GM18861 (cell line): ENCODE measurements around the gene CPT1B.

ENCODE experiments used
- ATAC-seq: cut with Tn5 transposase; IDR thresholded peaks from one replicate; pipeline ENCODE4 v1.9.1; 2021; ENCODE audit not compliant: unreplicated experiment

Gene CPT1B

DNA sequence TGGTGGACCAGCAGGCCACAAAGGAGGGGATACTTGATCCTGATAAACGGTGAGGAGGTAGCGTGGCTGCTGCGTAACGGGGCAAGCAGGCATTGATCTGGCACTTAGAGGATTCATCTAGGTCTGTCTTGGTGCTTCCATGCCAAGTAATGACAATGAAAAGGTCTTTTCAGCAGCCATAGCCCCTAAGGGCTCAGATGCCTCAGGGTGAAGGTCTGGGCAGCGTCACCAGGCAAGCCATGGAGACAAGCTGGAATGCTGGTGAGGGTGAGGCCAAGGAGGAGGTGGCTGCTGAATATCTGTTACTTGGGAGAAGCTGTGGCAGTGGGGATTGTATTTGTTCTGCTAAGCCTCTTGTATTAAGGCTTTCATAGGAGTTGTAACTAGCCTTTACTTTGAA lies 9.2 kb upstream of the CPT1B start:
- ATAC-seq, result no peak

DNA sequence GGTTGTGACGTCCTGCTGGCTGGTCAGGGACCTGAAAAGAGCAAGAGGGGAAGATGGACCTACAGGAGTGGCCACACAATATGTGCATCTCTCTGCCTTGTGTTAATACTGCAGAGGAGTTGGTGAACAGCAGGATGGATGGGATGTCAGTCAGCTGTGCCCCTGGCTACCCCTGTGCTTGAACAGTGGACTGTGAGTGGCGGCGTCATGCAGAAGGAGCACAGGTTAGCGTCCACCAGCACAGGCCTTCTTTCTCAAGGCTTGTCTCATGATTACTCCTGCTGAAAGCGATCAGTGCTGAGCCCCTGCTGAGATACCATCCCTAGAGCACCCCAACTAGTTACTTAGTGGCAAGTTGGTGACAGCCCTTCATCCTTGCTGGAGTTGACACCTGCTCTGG lies 8.2 kb upstream of the CPT1B start:
- no peak for ATAC-seq

DNA sequence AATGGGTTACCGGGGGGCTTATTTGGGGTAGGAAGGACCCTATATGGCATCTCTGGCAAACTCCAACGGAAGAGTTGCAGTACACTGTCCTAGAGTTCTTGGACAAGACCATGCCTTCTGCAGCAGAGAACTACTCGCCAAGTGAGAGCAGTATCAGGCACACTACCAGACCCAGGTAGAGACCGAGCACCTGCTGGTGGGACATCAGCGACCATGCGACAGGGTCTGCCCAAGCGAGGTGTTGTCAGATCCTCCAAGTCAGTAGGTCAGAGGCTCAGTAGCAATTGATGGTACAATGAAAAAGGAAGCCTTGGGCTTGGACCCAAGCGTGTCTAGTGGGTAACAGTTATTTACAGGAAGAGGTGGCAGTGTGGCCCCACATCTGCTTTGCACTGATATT lies 7.6 kb upstream of the CPT1B start:
- no peak for ATAC-seq

DNA sequence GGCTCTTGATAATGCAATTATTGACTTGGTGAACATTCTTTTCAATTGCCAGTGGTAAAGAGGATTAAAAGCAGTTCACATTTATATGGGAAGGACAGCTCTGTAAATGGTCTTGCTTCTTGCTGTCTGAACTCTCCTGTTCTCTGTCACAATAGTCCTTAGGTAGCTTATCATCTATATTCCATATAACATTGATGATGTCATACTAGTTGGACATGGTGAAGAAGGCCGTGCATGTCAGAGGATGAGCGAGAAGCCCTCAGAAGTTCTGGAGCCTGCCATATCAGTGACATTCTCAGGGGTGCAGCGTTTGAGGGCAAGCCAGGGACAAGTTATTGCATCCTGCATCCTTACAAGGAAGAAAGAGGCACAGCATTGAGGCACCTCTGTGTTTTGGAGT lies 7.0 kb upstream of the CPT1B start:
- no peak for ATAC-seq

DNA sequence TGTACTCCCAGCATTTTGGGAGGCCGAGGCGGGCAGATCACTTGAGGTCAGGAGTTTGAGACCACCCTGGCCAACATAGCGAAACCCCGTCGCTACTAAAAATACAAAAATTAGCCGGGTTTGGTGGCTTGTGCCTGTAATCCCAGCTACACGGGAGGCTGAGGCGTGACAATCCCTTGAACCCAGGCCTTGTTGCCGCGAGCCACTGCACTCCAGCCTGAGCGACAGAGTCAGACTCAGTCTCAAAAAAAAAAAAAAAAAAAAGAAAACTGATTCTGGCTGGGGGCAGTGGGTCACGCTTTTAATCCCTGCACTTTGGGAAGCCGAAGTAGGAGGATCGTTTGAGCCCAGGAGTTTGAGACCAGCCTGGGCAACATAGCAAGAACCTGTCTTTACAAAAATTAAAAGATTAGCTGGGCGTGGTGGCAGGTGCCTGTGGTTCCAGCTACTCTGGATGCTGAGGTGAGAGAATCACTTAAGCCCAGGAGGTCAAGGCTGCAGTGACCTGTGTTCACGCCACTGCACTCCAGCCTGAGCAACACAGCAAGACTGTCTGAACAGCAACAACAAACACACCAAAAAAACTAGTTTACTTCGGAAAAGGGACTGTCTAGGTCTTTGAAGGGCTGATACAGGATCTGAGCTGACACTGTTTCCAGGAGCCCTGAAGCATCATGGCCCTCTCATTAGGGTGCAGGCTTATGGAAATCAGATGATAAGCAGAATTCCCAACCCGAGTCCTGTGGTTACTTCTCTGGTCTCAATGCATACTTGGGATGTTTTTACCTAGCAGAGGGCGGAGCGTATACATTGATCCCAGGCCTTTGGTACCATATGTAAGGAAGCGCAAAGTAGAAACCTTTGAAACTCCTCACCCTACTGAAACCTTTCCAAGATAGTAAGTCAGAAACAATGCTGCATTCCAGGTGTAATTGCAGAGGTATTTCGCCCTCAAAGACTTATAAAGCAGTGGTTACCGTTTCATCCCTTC lies 6.2 kb upstream of the CPT1B start:
- no peak for ATAC-seq

DNA sequence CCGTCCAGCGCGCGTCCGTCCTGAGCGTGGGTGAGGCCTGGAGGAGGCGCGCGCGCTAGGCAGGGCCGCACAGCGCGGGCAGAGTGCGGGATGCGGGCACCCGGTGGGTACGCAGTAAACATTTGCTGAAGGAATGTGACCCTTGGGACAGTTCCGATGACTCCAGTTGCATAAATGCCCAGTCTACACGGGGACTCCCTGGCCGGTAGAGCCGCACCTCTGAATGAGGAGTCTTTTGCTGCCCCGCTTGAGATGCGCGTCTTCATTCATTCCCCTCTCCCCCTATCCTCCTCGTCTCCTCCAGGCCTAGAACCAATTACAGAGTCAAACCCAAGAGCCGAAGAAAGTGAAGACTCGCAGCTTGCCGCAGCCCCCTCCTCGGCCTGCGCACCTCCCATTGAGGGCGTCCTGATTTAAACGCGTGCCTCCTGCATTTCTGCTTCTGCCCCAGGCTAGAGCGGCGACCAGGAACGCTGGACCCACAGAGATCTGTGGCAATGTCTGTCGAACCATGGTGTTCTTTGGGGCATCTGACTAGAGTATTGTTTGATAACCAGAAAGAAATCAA lies 5.2 kb upstream of the CPT1B start:
- peak; percentile 27 for ATAC-seq

DNA sequence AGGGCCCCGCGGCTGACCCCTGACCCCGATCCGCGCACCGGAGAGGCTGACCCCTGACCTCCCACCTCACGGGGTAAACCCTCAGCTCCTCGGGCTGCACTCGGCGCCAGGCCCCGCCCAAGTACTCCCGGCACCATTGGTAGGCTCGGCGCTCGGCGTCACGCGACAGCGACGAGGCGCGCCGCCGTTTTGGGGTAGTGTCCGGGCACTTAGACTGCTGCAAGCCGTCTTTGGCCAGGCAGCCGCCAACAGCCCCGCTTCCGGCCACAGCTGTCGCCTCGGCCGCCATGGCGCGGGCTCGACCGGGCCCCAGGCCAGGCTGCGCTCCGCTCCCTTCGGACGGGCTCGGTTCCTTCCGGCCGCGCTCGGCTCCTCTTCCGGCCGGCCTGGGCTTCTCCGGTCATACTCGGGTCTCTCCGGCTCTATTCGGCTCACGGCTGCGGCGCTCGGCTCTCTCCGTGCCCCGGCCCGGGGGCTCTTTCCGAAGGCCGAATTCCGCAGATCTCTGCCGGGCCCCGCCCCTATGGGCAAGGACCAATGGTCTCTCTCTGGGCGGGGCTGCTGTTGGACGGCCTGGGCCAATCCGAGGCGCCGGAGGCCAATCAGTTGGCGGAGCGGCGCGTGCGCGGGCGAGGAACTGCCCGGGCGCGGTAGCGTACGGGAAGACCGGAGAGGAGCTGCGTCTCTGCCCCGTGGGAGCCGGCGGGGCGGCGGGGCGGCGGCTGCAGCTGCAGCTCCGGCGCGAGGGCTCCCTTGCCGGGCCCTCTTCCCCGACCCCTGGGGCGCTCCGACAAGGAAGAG lies 4.5 kb upstream of the CPT1B start, which contains the start of gene CHKB:
Gene CHKB, minus strand, starts transcription at position 357 of the 801 bp plus-strand sequence. Its CDS starts 68 bp downstream, at position 289.
- peak; percentile 86 for ATAC-seq

DNA sequence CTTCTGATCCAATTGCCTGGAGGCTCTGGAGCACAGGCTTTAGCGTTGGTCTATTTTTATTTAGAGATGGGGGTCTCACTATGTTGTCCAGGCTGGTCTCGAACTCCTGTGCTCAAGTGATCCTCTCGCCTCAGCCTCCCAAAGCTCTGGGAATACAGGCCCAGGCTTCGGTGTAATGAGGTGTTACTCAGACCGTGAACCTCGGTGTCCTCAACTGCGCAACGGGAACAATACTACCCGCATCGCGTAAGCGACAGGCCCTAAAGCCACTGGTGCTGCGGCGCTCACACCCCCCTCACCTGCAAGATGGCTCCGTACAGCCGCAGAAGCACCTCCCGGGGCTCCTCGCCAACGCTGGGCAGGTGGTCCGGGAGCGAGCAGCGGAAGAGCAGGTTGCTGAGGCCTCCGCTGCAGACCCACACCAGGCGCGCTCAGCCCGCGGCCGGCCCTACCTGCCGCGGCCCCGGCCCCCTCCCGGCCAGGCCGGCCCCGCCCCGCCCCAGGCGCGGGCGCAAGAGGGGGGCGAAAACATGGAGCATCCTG lies 3.8 kb upstream of the CPT1B start:
- no peak for ATAC-seq

DNA sequence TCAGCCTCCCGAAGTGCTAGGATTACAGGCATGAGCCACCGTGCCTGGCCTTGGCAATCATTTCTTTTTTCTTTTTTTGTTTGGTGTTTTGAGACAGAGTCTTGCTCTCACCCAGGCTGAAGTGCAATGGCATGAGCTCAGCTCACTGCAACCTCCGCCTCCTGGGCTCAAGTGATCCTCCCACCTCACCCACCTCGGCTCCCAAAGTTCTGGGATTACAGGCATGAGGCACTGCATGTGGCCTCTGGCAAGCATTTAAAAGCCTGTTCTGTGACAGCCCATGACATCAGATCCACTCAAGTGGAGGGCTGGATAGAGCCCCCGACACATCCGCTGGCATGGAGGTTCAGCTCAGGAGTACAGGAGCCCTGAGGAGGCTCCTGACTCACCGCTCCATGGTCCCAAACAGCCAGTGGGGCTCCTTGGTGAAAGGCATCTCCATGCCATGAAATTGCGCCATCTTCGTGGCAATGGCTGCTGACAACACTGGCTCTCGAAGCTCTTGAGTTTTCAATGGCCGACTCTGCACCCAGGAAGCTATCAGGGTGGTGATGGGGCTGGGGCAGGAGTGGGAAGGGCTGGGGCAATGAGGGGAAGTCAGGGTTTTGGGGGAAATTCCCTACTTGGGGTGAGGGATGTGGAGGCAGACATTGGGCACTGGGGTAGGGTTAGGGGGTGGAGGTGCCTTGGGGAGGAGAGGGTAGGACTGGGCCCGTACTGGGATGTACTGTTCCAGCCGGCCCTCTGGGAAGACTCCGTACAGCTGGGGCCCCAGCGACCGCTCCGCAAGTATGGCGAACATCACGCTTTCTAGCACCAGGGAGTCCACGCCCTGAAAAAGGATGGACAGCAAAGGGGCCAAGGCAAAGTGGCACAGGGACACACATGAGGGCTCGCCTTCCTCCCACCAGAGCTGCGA lies 3.1 kb upstream of the CPT1B start:
- no peak for ATAC-seq

DNA sequence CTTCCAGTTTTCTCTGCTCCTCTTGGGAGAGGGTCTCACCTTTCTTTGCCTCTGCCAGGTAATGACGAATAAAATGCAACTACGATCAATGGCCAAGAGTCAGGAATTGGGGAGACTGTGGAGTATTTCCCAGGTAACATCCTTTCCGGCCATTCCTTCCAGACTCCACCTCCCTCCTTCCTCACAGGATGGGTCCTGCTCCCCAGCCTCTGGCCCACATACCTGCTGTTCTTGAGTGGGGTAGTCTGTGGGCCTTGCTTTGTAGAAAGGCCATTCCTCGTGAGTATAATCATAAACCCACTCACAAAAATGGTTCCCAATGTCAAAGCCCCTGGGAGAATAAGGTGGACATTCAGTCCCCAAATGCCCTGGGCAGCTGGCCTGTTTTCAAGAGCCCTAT lies 1.5 kb upstream of the CPT1B start:
- ATAC-seq, result no peak

DNA sequence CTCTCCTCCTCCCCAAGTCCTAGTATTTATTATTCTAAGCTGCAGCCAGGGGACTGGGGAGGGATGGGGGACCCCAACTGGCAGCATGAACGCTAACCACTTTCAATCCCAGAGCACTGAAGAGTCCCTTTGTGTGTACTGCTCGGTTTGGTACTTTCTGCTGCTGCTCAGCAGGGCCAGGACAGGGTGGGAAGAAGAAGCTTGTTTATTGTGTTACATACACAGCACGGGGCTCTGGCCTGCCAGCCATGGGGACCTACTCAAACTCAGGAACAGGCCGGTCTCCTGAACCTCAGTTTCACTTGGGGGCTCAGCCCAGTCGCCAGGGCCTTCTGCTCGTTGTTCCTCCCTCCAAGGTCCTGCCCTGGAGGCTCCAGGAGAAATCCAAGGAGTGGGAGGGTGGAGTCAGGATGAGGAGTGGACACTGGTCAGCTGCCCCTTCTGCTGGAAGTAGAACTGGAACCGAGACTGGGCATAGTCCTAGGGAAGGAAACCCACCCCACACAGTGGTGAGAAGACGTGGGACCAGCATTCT lies 616 bp upstream of the CPT1B start:
- no peak for ATAC-seq

DNA sequence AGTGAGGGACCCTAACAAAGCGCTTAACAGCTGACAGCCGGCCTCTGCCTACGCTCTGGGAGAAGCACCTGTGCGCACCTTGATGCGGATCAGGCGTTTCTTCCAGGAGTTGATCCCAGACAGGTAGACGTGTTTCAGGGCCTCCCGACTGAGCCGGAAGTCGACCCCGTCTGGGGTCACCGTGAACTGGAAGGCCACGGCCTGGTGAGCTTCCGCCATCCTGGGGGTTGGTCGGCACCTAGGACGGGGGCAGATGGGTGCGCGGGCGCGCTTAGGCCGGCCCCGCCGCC lies 585 bp downstream of the CPT1B start:
- ATAC-seq, result no peak

DNA sequence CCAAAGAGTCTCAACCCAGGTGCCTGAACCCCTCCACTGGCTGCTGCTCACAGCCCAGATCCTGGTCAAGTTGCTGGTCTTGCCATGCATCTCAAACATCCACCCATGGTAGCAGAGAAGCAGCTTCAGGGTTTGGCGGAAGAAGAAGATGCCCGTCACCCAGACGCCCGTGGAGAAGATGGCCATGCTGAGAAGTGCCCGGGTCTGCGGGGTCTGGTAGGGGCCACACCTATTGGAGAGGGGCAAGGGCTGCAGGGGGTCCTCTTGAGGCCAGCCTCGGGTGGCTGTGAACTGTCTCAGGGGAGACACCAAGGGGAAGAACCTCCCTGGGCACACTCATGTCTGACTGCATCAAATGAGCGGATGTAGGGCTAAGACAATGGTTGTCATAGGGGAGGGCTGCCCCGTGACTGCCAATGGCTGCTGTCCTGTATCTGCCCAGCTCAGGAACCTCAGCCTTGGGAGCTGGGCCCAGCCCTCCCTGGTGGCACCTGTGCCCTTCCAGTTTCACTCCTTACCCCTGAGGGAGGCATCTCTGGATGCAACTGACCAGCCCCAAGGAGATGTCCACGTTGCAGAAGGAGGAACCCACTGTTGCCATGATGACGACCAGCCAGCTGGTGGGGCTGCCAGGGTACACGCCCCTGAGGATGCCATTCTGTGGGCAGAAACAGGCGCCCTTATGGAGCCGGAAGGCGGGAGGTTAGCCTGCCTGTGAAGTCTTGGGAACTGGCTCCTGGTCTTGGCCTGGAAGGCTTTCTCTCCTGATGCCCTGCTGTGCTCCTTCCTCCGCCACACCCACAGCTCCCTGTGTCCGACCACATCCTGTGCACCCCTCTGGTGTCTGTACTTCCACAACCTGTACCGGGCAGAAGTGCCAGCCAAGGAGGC lies 1.2 kb downstream of the CPT1B start:
- ATAC-seq, result no peak

DNA sequence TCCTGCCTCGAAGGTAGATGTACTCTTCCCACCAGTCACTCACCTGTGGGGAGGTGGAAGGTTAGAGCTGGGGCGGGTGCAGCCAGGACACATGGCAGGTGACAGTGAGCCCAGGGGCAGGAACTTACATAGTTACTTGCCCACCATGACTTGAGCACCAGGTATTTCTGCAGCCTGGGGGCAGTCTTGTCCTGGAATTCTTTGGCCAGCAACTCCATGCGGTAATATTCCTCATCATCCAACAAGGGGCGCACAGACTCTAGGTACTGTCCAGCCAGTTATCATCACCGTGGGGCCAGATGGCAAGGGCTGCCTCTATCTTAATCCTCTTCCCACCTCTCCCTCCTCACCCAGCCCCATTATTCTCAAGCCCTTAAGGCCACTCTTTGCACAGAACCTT lies 2.2 kb downstream of the CPT1B start:
- ATAC-seq, result no peak

DNA sequence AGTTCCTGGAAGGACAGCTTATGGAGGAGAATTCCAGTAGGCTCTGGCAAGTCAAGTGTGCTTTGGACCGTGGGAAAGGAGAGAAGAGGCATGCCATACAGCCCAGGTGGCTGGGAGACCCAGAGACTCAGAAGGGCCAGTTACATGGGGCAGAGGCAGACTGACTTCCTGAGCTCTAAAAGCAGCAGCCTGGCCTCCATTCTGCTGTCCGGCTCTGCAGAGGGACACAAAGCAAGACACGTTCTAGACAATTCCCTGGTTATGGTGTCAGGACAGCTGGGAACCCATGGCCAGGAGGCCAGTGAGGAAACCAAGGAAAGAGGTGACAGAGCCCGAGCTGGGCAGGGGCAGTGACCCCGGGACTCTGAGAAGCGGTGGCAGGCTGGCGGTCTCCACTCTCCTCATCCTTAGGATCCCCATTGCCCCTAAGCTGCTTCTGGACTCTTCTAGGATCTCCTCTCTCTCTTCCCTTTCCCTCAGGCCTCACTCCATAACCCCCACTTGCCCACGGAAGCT lies 2.7 kb downstream of the CPT1B start:
- ATAC-seq, result no peak

DNA sequence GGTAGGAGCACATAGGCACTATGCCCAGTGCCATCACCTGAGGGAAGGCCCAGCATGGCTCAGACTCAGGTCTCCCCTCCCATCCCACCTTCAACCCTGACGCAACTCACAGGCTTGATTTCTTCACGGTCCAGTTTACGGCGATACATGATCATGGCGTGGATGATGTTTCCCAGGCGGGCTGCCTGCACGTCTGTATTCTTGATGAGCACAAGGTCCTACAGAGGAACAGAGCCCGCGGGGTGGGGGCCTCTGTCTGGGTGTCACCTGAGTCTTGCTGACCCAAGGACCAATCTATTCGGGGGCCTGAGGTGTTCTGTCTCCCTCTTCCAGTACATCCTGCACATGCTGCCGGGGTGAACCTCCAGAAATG lies 3.9 kb downstream of the CPT1B start:
- ATAC-seq, result no peak

DNA sequence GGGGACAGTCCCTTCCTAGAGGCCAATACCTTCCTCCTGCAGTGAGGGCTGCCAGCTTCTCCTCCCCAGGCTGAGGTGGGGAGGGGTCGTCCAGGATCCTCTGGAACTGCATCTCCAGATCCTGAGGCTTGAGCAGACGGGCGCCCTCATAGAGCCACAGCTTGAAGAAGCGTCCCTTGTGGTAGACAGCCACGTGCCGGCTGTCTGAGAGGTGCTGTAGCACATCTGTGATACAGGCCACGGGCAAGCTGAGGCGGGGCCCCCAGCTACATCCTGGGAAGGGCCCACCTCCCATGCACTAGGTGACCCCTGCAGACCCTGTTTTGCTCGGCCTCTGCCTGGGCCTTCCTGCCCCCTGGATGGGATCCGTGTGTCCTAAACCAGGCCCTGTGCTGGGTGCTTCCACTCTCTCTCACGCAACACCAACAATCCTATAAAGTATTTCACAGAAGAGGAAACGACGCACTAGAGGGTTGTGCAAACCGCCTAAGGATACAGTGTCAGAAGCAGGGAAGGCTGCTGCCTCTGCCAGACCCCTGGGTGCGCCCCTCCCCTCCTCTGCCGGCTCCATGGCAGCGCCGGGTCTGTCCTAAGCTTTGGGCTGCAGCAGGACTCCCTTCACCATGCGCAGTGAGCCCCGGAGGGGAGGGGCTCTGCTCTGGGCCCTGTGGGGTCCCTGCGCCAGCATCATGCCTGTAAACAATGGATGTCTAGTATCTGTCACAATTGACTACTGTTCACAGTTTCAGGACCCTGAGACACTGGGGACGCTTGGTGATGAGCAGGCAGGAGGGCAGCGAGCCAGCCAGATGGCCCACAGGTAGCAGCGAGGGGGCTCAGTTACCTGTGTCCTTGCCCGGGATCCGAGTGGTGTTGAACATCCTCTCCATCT lies 4.5 kb downstream of the CPT1B start:
- ATAC-seq, result no peak

DNA sequence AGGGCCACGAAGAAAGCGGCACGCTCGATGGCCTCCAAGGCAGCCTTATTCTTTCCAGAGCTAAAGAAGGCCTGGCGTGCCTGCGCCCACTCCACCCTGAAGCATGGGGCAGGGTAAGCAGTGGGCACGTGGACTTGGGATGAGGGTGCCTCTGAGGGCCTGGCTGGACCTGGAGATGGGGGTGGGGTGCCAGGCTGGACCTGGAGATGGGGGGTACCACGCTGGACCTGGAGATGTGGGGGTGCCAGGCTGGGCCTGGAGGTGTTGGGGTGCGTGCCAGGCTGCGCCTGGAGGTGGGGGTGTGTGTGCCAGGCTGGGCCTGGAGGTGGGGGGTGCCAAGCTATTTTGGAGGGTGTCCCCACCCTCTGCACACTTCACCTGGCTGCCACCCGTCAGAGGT lies 5.3 kb downstream of the CPT1B start:
- no peak for ATAC-seq
